DND-41 (cell line): Measurements from ENCODE around the gene GABRP.

Experiments
- ATAC-seq: fragments of 200-7000 bp; cut with Tn5 transposase; 3 replicates; pipeline ENCODE4 v1.9.1; 2021; ENCODE audit warnings: low read depth; ENCODE audit not compliant: insufficient read depth
- DNase-seq: peaks from one replicate; pipeline ENCODE4 v3.0.0-alpha.2; 2020
- H2AFZ ChIP-seq: 2 replicates; pipeline ENCODE4 v1.6.0; 2012; ENCODE audit warnings: low read depth, low read length
- H3K27ac ChIP-seq: 2 replicates; pipeline ENCODE4 v1.5.1; 2012; ENCODE audit warnings: low read length, inconsistent platforms
- H3K27me3 ChIP-seq: fragments of 200-600 bp; sonication (generic); 2 replicates; pipeline ENCODE4 v1.6.0; 2012; ENCODE audit warnings: low read length, mild to moderate bottlenecking, inconsistent platforms; ENCODE audit not compliant: insufficient read depth, poor library complexity
- H3K36me3 ChIP-seq: 2 replicates; pipeline ENCODE4 v1.5.1; 2012; ENCODE audit warnings: low read length, inconsistent platforms; ENCODE audit not compliant: insufficient read depth
- H3K4me1 ChIP-seq: 2 replicates; pipeline ENCODE4 v1.5.1; 2012; ENCODE audit warnings: mild to moderate bottlenecking, low read length; ENCODE audit not compliant: insufficient read depth
- H3K4me2 ChIP-seq: 2 replicates; pipeline ENCODE4 v1.6.0; 2012; ENCODE audit warnings: mild to moderate bottlenecking, moderate library complexity, low read length, inconsistent platforms; ENCODE audit not compliant: insufficient read depth
- H3K4me3 ChIP-seq, 2 experiments: fragments of 200-600 bp in 1 of 2; shearing (Covaris generic) in 1 of 2; 2 replicates each; pipeline ENCODE4 v1.5.1; 2012 to 2016; ENCODE audit warnings: inconsistent platforms in 2 of 2, low read length in 2 of 2, mild to moderate bottlenecking in 2 of 2, low read depth in 1 of 2, moderate library complexity in 1 of 2
- H3K79me2 ChIP-seq: 2 replicates; pipeline ENCODE4 v1.6.0; 2012; ENCODE audit warnings: low read length, inconsistent platforms; ENCODE audit not compliant: insufficient read depth
- H3K9ac ChIP-seq: 2 replicates; pipeline ENCODE4 v1.6.0; 2012; ENCODE audit warnings: low read depth, mild to moderate bottlenecking, inconsistent platforms, low read length, moderate library complexity
- H3K9me3 ChIP-seq: 2 replicates; pipeline ENCODE4 v1.5.1; 2012; ENCODE audit warnings: low read length, moderate library complexity, mild to moderate bottlenecking, inconsistent platforms; ENCODE audit not compliant: insufficient read depth, severe bottlenecking
- H4K20me1 ChIP-seq: 2 replicates; pipeline ENCODE4 v1.6.0; 2012; ENCODE audit warnings: low read length; ENCODE audit not compliant: insufficient read depth
- CTCF ChIP-seq: IDR thresholded peaks from 2 replicates; pipeline ENCODE4 v1.5.1; 2012; ENCODE audit warnings: borderline replicate concordance, low read length, moderate library complexity, mild to moderate bottlenecking; ENCODE audit not compliant: poor library complexity, severe bottlenecking; ENCODE audit errors: extremely low read depth
- EZH2 ChIP-seq: IDR thresholded peaks from 3 replicates; pipeline ENCODE4 v1.6.1; 2012; ENCODE audit warnings: borderline replicate concordance, low read depth, mild to moderate bottlenecking, moderate library complexity, low read length, inconsistent platforms; ENCODE audit not compliant: severe bottlenecking

Gene GABRP

GRCh38 chr5:170848033-170848432 is 64.5 kb downstream of the GABRP start:
- H3K9ac ChIP-seq: no peak overlapping the region
- H3K4me1 ChIP-seq: no peaks in the 10 kb centered on the region
- no peak overlapping the region for H3K27ac ChIP-seq
- H3K27me3 ChIP-seq: no peaks in the 10 kb centered on the region
- DNase-seq (no peak), ATAC-seq (no peak)
- H3K36me3 ChIP-seq: no peaks in the 10 kb centered on the region
- H3K4me3 ChIP-seq: no peak overlapping the region
- H3K9me3 ChIP-seq: no peaks in the 10 kb centered on the region
- H3K79me2 ChIP-seq: no peaks in the 10 kb centered on the region
- TF ChIP-seq CTCF (no peak), EZH2 (no peak)
- no peak overlapping the region for H3K4me2 ChIP-seq
- H4K20me1 ChIP-seq: no peaks in the 10 kb centered on the region
- no peak overlapping the region for H2AFZ ChIP-seq

GRCh38 chr5:170849374-170849773 is 65.8 kb downstream of the GABRP start:
- Histone ChIP-seq H3K9ac (no peak overlapping the region), H3K79me2 (no peaks in the 10 kb centered on the region), H4K20me1 (no peaks in the 10 kb centered on the region), H3K36me3 (no peaks in the 10 kb centered on the region), H3K4me3 (no peak overlapping the region), H2AFZ (no peak overlapping the region), H3K9me3 (no peaks in the 10 kb centered on the region), H3K27ac (no peak overlapping the region), H3K27me3 (no peaks in the 10 kb centered on the region), H3K4me1 (no peaks in the 10 kb centered on the region), H3K4me2 (no peak overlapping the region)
- TF ChIP-seq CTCF: no peak
- no peak for TF ChIP-seq EZH2
- no peak for DNase-seq
- ATAC-seq: no peak

- Histone ChIP-seq H3K4me1 (no peaks in the 10 kb centered on the region), H3K9me3 (no peaks in the 10 kb centered on the region), H2AFZ (no peak overlapping the region), H3K9ac (no peak overlapping the region), H3K27ac (no peak overlapping the region), H3K4me2 (no peak overlapping the region), H3K4me3 (no peak overlapping the region), H4K20me1 (no peaks in the 10 kb centered on the region), H3K27me3 (no peaks in the 10 kb centered on the region), H3K36me3 (no peaks in the 10 kb centered on the region), H3K79me2 (no peaks in the 10 kb centered on the region)
- DNase-seq (no peak), ATAC-seq (no peak)
- TF ChIP-seq EZH2: no peak
- no peak for TF ChIP-seq CTCF
Observed at GRCh38 chr5:170854566-170854965, 71.0 kb downstream of the GABRP start.

GRCh38 chr5:170857066-170857465 is 73.5 kb downstream of the GABRP start:
- Histone ChIP-seq H2AFZ (no peak overlapping the region), H3K4me2 (no peak overlapping the region), H3K36me3 (no peaks in the 10 kb centered on the region), H3K27me3 (no peaks in the 10 kb centered on the region), H3K4me1 (no peaks in the 10 kb centered on the region), H3K9ac (no peak overlapping the region), H3K79me2 (no peaks in the 10 kb centered on the region), H3K27ac (no peak overlapping the region), H4K20me1 (no peaks in the 10 kb centered on the region), H3K4me3 (no peak overlapping the region), H3K9me3 (peaks cover 5% of the 10 kb centered on the region)
- ATAC-seq (no peak), DNase-seq (no peak)
- TF ChIP-seq CTCF (no peak), EZH2 (no peak)
